Fibroblast of skin of abdomen (primary cell): ENCODE data around the gene ZNF646.

Source experiments
- DNase-seq: peaks from one replicate; pipeline ENCODE4 v3.0.0-alpha.2; 2013

Gene ZNF646

DNA sequence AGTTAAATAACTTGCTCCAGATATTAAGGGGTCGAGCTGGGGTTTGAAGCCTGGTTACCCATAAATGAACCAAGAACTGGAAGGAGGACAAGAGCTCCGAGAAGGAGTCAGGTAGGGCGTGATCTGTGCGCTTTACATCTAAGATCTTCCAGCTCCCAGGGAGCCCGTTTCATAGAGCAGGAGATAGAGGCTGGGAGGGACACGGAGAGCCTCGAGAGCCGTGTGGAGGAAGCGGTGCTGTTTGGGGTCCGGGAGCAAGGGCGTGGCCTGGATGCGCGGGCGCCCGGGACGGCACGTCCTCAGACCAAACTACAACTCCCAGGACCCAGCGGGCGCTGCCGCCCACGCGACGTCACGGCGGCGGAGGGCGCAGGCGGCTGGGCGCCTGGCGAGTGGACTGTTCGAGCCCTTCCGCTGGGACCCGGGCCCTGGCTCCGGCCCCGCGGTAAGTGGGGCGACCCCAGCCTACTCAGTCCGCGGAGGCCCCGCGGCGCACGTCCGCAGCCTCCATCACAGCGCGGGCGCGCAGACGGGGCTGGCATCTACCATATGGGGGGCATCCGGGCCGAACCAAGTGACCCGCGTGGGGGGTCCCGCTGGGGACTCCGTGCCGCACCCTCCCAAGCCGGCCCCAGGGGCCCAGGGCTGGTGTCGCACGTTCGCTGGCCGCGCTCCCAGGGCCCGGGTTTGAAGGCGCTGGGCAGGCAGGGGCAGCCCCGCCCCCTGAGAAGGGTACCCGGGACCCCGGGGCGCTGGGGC lies 34.0 kb downstream of the ZNF646 start, which contains the start of gene BCKDK:
Gene BCKDK, plus strand, starts transcription at position 352 of the 759 bp plus-strand sequence. CDS start 838 bp downstream, outside the sequence.
- peak; percentile 77 for DNase-seq

DNA sequence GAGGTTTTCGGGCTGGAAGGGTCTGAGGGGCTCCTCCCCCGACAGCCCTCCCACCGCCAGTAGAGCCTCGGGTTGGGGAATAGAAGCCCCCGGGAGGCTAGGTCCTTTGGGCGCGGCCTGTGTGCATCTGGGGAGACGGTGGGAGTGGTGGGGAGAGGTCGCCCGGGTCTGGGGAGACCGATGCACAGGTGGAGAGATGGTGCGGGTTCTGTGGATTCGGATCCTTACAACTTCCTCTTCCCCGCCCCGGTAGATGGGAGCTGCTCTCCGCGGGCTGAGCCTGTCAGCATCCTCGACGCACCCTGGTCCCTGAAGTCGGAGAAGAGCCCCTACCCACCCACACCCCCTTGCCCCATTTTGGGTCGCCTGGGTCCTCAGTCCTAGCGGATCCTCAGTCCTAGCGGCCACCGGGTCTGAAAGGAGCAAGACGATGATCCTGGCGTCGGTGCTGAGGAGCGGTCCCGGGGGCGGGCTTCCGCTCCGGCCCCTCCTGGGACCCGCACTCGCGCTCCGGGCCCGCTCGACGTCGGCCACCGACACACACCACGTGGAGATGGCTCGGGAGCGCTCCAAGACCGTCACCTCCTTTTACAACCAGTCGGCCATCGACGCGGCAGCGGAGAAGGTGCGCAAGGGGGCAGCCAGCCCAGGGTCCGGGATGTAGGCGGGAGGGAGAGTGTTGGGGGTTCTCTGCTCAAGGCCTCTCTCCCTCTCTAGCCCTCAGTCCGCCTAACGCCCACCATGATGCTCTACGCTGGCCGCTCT lies 34.8 kb downstream of the ZNF646 start:
- DNase-seq, result no peak

- DNase-seq, result no peak
These were observed 35.4 kb downstream of the ZNF646 start for GRCh38 chr16:31109622-31110021.

GRCh38 chr16:31110106-31111034 lies 36.1 kb downstream of the ZNF646 start:
- DNase-seq, result no peak

DNA sequence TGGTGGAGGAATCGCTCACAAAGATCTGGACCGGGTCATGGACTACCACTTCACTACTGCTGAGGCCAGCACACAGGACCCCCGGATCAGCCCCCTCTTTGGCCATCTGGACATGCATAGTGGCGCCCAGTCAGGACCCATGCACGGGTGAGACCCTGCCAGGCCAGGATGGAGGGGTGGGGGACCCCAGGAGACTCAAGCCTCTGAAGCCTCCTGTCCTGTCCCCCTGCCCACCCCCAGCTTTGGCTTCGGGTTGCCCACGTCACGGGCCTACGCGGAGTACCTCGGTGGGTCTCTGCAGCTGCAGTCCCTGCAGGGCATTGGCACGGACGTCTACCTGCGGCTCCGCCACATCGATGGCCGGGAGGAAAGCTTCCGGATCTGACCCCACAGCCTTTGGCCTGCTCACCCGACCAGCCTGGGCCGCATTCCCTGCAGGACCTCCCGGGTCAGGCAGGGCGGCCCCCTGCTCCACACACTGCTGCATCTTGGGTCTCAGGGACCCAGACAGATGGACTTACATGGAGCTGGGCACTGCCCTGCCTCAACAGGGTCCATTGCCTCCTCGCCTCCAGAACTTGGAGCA lies 37.8 kb downstream of the ZNF646 start:
- no peak for DNase-seq

DNA sequence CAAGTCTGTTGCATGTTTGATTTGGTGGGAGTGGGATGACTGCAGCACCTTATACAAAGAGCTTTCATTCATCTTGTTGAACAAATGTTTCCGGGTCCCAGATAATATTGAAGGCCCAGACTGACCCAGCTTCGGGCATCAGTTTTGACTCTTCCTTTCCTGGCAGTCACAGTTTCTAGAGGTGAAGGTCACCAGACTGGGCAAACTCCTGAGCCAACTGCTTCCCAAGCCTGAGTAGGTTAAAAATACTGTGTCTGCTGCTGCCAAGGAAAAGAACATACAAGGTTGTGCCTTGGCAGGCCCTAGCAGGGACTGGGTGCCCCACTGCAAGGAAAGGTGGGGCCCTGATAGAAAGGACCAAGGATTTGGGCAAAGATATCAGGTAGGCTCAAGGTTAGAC lies 38.5 kb downstream of the ZNF646 start:
- DNase-seq, result no peak

GRCh38 chr16:31113121-31114120 lies 39.2 kb downstream of the ZNF646 start:
- no peak for DNase-seq

DNA sequence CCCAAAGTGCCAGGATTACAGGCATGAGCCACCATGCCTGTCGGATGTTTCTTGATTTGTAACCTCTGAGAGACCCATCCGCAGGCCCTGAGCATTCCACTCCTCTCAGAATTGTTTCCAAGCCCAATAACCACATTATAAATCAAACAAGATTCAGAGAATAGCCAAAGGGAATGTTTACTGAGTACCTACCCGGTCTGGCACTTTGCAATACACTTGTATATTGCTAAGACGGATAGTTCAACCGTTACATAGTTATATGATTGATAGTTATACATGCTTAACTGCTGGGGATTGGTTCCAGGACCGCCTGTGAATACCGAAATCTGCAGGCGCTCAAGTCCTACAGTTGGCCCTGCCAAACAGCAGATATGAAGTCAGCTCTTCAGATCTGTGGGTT lies 40.2 kb downstream of the ZNF646 start:
- DNase-seq, result no peak

DNA sequence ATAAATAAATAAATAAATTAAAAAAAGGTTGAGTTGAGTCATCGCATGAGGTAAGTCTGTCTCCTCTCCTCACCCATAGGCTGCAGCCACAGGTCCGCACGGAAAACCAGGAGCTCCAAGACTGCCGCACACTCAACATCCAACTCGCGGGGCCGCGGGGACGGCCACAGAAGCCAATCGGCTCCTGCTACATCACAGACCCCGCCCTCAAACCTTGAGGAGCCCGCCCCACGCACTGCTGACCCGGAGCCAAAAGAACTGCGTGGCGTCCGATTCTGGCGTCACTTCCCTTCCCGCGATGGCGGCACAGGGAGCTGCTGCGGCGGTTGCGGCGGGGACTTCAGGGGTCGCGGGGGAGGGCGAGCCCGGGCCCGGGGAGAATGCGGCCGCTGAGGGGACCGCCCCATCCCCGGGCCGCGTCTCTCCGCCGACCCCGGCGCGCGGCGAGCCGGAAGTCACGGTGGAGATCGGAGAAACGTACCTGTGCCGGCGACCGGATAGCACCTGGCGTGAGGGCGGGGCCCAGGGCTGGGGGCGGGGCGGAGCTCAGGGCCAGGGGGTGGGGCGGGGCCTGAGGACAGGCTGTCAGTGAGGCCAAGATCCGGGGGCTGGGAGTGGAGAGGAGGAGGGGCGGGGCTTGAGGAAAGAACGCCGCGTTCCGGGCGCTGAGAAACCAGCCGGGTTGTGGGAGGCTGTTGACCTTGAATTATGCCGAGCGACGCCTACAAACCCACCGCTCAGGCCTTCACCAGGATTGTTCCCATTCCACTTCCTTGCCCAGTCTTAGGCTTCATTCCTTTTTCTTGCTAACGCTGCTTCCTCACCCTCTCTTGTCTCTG lies 43.4 kb downstream of the ZNF646 start, which contains the start of gene KAT8:
Gene KAT8, plus strand, starts transcription at position 281 of the 839 bp plus-strand sequence. Its CDS starts 18 bp downstream, at position 299.
- DNase-seq, result peak; percentile 98

GRCh38 chr16:31118223-31119155 lies 44.3 kb downstream of the ZNF646 start:
- DNase-seq, result peak; percentile 24

DNA sequence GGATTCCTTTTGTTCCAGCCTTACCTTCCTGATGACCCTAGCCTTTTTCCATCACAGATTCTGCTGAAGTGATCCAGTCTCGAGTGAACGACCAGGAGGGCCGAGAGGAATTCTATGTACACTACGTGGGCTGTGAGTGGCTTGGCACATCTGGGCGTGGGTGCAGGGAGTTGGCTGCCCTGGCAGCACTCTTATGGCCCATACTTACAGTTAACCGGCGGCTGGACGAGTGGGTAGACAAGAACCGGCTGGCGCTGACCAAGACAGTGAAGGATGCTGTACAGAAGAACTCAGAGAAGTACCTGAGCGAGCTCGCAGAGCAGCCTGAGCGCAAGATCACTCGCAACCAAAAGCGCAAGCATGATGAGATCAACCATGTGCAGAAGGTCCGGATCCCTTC lies 45.9 kb downstream of the ZNF646 start:
- DNase-seq, result no peak

DNA sequence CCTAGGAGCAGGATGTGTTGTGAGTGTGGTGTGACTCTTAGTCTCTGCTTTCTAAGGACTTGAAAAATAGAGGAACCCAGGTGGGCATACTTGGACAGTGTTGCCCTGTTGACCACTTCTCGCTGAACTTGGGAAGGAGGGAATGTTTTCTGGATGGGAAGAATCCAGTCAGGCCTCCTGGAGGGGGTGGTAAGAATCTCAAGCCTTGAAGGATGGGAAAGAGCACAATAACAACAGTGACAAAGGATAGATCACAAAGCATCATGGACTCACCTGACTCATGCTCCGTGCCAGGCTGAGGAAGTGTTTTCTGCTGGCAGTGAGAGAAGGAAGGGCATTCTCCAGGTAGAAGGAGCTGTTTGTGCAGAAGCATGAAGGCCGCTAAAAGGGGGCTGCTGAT lies 51.6 kb downstream of the ZNF646 start:
- DNase-seq, result no peak

- no peak for DNase-seq
These were observed 53.0 kb downstream of the ZNF646 start for GRCh38 chr16:31127182-31127581.

- no peak for DNase-seq
These were observed 54.7 kb downstream of the ZNF646 start for GRCh38 chr16:31128711-31129567.

DNA sequence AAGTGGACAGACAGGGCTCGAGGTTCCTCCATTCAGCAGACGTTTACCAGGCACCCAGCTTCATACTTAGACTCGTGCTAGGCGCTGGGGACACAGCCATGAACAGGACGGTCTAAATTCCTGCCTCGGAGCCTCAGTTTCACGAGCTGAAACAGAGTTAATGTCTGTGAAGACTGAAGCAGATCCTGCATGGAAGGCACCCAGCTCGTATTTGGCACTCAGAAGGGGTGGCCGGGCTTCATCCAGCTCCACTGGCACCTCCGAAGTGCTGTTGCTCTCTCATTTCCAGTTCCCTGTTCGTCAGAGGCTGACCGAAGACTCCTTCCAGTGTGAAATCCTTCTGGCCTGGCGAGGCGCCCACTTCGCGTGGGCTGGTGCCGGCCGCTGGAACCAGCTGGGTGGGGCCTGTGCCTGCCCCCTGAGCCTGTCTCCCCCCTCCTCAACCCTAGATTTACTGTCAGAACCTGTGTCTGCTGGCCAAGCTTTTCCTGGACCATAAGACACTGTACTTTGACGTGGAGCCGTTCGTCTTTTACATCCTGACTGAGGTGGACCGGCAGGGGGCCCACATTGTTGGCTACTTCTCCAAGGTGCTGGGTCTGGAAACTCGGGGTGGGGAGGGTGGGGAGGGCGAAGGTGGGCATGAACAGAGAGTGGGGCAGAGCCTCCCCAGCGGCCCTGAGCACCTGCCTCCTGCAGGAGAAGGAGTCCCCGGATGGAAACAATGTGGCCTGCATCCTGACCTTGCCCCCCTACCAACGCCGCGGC lies 55.5 kb downstream of the ZNF646 start:
- no peak for DNase-seq

DNA sequence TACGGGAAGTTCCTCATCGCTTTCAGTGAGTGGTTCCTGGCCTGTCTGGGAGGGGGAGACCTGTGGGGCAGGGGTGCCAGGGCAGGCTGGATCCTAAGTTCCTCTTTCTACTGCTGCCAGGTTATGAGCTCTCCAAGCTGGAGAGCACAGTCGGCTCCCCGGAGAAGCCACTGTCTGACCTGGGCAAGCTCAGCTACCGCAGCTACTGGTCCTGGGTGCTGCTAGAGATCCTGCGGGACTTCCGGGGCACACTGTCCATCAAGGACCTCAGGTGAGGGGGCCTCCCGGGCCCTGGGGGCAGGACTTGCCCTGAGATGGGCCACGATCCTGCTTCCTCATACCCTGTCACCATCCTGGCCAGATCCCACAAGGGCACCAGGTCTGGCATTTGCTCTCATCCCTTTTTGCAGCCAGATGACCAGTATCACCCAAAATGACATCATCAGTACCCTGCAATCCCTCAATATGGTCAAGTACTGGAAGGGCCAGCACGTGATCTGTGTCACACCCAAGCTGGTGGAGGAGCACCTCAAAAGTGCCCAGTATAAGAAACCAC lies 56.2 kb downstream of the ZNF646 start:
- DNase-seq, result no peak

DNA sequence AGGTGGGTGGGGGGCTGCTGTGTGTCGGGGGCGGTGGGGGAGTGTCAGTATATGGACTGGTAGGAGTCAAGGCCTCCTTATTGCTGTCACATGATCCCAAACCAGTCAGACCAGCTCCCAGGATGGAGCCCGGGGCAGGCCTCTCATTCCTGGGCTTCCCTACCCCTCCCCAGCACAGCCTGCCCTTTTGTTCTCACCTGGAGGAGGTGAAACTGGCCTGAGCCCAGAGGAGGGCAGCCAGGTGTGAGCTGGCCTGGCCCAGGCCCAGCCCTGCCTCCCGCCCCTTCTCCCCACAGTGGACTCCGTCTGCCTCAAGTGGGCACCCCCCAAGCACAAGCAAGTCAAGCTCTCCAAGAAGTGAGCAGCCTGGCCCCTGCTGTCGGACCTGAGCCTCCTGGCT lies 56.7 kb downstream of the ZNF646 start:
- no peak for DNase-seq
